GM23248 (cell line): ENCODE data around the gene LMO7. TPM values are rescaled to one million over a fixed set of nuclear protein-coding genes. Genes with fewer than 3 reads are reported as not detected.

ENCODE experiments used
- DNase-seq: peaks from one replicate; pipeline ENCODE4 v3.0.0-alpha.2; 2015
- H2AFZ ChIP-seq: fragments of 200-600 bp; sonication (generic); 2 replicates; pipeline ENCODE4 v1.6.1; 2016; ENCODE audit warnings: antibody characterized with exemption
- H3F3A ChIP-seq: fragments of 200-600 bp; sonication (generic); 2 replicates; pipeline ENCODE4 v1.6.1; 2016; ENCODE audit warnings: mild to moderate bottlenecking, antibody characterized with exemption, mixed run types; ENCODE audit not compliant: insufficient read depth
- H3K27ac ChIP-seq: fragments of 200-600 bp; sonication (generic); 2 replicates; pipeline ENCODE4 v1.5.1; 2016; ENCODE audit warnings: mild to moderate bottlenecking
- H3K27me3 ChIP-seq: fragments of 200-600 bp; sonication (generic); replicated peaks from 2 replicates; pipeline ENCODE4 v1.6.1; 2016; ENCODE audit warnings: mild to moderate bottlenecking; ENCODE audit not compliant: insufficient read depth
- H3K36me3 ChIP-seq: fragments of 200-600 bp; sonication (generic); 2 replicates; pipeline ENCODE4 v1.6.1; 2016; ENCODE audit warnings: low read depth, mild to moderate bottlenecking
- H3K4me1 ChIP-seq: fragments of 200-600 bp; sonication (generic); 2 replicates; pipeline ENCODE4 v1.6.1; 2016; ENCODE audit warnings: mild to moderate bottlenecking; ENCODE audit not compliant: insufficient read depth
- H3K4me2 ChIP-seq: fragments of 200-600 bp; sonication (generic); one replicate; pipeline ENCODE4 v1.6.1; 2016; ENCODE audit warnings: mild to moderate bottlenecking; ENCODE audit not compliant: unreplicated experiment
- H3K4me3 ChIP-seq: fragments of 200-600 bp; sonication (generic); 2 replicates; pipeline ENCODE4 v1.5.1; 2016; ENCODE audit warnings: mild to moderate bottlenecking
- H3K79me2 ChIP-seq: fragments of 200-600 bp; sonication (generic); 2 replicates; pipeline ENCODE4 v1.6.1; 2016; ENCODE audit warnings: mild to moderate bottlenecking; ENCODE audit not compliant: insufficient read depth
- H3K9ac ChIP-seq: fragments of 200-600 bp; sonication (generic); 2 replicates; pipeline ENCODE4 v1.6.1; 2016; ENCODE audit warnings: mild to moderate bottlenecking
- H3K9me2 ChIP-seq: fragments of 200-600 bp; sonication (generic); 2 replicates; pipeline ENCODE4 v1.6.1; 2016; ENCODE audit warnings: mixed run types, mild to moderate bottlenecking, moderate library complexity; ENCODE audit not compliant: insufficient read depth
- H3K9me3 ChIP-seq: fragments of 200-600 bp; sonication (generic); one replicate; pipeline ENCODE4 v1.6.1; 2017; ENCODE audit warnings: low read depth
- H4K20me1 ChIP-seq: fragments of 200-600 bp; sonication (generic); 2 replicates; pipeline ENCODE4 v1.6.0; 2016; ENCODE audit not compliant: insufficient read depth
- EZH2 ChIP-seq: fragments of 200-600 bp; sonication (generic); IDR thresholded peaks from 2 replicates; pipeline ENCODE4 v1.6.1; 2018; ENCODE audit warnings: antibody characterized with exemption, mild to moderate bottlenecking; ENCODE audit not compliant: insufficient read depth, poor library complexity, severe bottlenecking
- EZH2phosphoT487 ChIP-seq: fragments of 200-600 bp; sonication (generic); IDR thresholded peaks from 2 replicates; pipeline ENCODE4 v1.6.1; 2018; ENCODE audit warnings: antibody characterized with exemption, moderate library complexity, mild to moderate bottlenecking, low read depth; ENCODE audit not compliant: insufficient read depth
- WGBS, 2 experiments: methylation state at CpG; one replicate each; pipeline ENCODE4 v1.1.6; 2015 to 2017; ENCODE audit warnings: low lambda C conversion rate in 2 of 2, low coverage in 1 of 2; ENCODE audit errors: missing lambda C conversion rate in 2 of 2; 5-methylcytosine and 5-hydroxymethylcytosine counted together
- in situ Hi-C: fragments of 300-500 bp; cut with MboI; formaldehyde crosslinking; loops from 2 replicates; pipeline ENCODE4 v1.15.0; 2020
- polyA plus RNA-seq: library from polyadenylated mRNA; unstranded; fragments of >200 nt; fragmentation: Nextera tagmentation; extraction: Ambion mirVana; gene quantifications from 2 replicates; pipeline ENCODE4 v1.2.1, GENCODE V29; 2016
- total RNA-seq: library from RNA; depleted of rRNA; stranded (reverse); fragments of >200 nt; shearing (Covaris generic); gene quantifications from 2 replicates; pipeline ENCODE4 v1.2.3, GENCODE V29; 2014; rRNA removed

LMO7 gene
- total RNA-seq = 269 and 318 TPM in 2 replicates
- 276 and 288 TPM in 2 replicates for polyA plus RNA-seq

- peak within 1 kb of the TSS; percentile 84 for H3K4me3 ChIP-seq
- peak; percentile 83 for DNase-seq
- H3K9me2 ChIP-seq = no peaks in the 10 kb centered on the region
- H3K9me3 ChIP-seq = no peaks in the 10 kb centered on the region
- peaks cover 49% of the 10 kb centered on the region for H3F3A ChIP-seq
- peak within 1 kb of the TSS; percentile 68 for H3K9ac ChIP-seq
- H3K36me3 ChIP-seq = peaks cover 7% of the 10 kb centered on the region
- peaks cover 7% of the 10 kb centered on the region; the same call in 1 of the 2 replicates for H4K20me1 ChIP-seq
- peak within 1 kb of the TSS; percentile 76 for H2AFZ ChIP-seq
- peak within 1 kb of the TSS; percentile 90 for H3K4me2 ChIP-seq
- 0 to 1% methylated on average over 47 to 59 of the region's 76 CpGs for WGBS, 2 experiments
- peaks cover 40% of the 10 kb centered on the region for H3K4me1 ChIP-seq
- H3K27ac ChIP-seq = peak within 1 kb of the TSS; percentile 71
- TF ChIP-seq EZH2phosphoT487 = no peak
- no peak for TF ChIP-seq EZH2
- H3K79me2 ChIP-seq = peaks cover 71% of the 10 kb centered on the region
- in situ Hi-C loops = no loop called here
- H3K27me3 ChIP-seq = no peaks in the 10 kb centered on the region
Observed at GRCh38 chr13:75635828-75636435, at the start of gene LMO7. Gene LMO7 (plus strand): TSS chr13:75636330. CDS start chr13:75636658, 328 bp downstream.

GRCh38 chr13:75587679-75588078 is 48.5 kb upstream of the LMO7 start:
- Histone ChIP-seq H3K36me3 (peaks cover 10% of the 10 kb centered on the region), H3K27ac (no peak overlapping the region), H3K4me2 (no peak overlapping the region), H3K4me1 (peaks cover 8% of the 10 kb centered on the region; the same call in 1 of the 2 replicates), H4K20me1 (no peaks in the 10 kb centered on the region), H2AFZ (no peak overlapping the region), H3K4me3 (no peak overlapping the region), H3K9me3 (no peaks in the 10 kb centered on the region), H3K9me2 (no peaks in the 10 kb centered on the region), H3K27me3 (no peaks in the 10 kb centered on the region), H3K9ac (no peak overlapping the region), H3K79me2 (0 out of 2 replicates have a peak, but pooled peaks cover 8% of the 10 kb centered on the region), H3F3A (no peaks in the 10 kb centered on the region)
- no peak for DNase-seq
- 85 to 100% methylated on average over 1 of the region's 1 CpG for WGBS, 2 experiments
- in situ Hi-C loops = no loop called here
- TF ChIP-seq EZH2phosphoT487 (no peak), EZH2 (no peak)

- no peak overlapping the region for H3K4me3 ChIP-seq
- H3F3A ChIP-seq = no peaks in the 10 kb centered on the region
- in situ Hi-C loops = no loop called here
- H3K79me2 ChIP-seq = no peaks in the 10 kb centered on the region
- no peaks in the 10 kb centered on the region for H3K9me2 ChIP-seq
- H4K20me1 ChIP-seq = no peaks in the 10 kb centered on the region
- no peak overlapping the region for H2AFZ ChIP-seq
- H3K36me3 ChIP-seq = peaks cover 9% of the 10 kb centered on the region; the same call in 1 of the 2 replicates
- no peaks in the 10 kb centered on the region for H3K27me3 ChIP-seq
- 95 to 100% methylated on average over 1 of the region's 1 CpG for WGBS, 2 experiments
- no peaks in the 10 kb centered on the region for H3K9me3 ChIP-seq
- DNase-seq = no peak
- no peak overlapping the region for H3K9ac ChIP-seq
- no peak for TF ChIP-seq EZH2
- TF ChIP-seq EZH2phosphoT487 = no peak
- no peak overlapping the region for H3K27ac ChIP-seq
- peaks cover 5% of the 10 kb centered on the region; the same call in 1 of the 2 replicates for H3K4me1 ChIP-seq
- no peak overlapping the region for H3K4me2 ChIP-seq
Observed at GRCh38 chr13:75596657-75597182, 39.4 kb upstream of the LMO7 start.

GRCh38 chr13:75600371-75600770 is 35.8 kb upstream of the LMO7 start:
- no peaks in the 10 kb centered on the region for H3K79me2 ChIP-seq
- no peak overlapping the region for H2AFZ ChIP-seq
- H3K9ac ChIP-seq = no peak overlapping the region
- no peaks in the 10 kb centered on the region for H3K27me3 ChIP-seq
- peaks cover 7% of the 10 kb centered on the region; the same call in 1 of the 2 replicates for H3K36me3 ChIP-seq
- no peaks in the 10 kb centered on the region for H3K9me2 ChIP-seq
- H3K27ac ChIP-seq = no peak overlapping the region
- in situ Hi-C loops = no loop called here
- no peak overlapping the region for H3K4me2 ChIP-seq
- no peaks in the 10 kb centered on the region for H4K20me1 ChIP-seq
- peaks cover 5% of the 10 kb centered on the region; the same call in 1 of the 2 replicates for H3K4me1 ChIP-seq
- no peak for DNase-seq
- no peaks in the 10 kb centered on the region for H3F3A ChIP-seq
- H3K4me3 ChIP-seq = no peak overlapping the region
- no peaks in the 10 kb centered on the region for H3K9me3 ChIP-seq
- TF ChIP-seq EZH2 = no peak
- no peak for TF ChIP-seq EZH2phosphoT487
- WGBS, 2 experiments = 61 to 64% methylated on average over 4 of the region's 4 CpGs
